CD14-positive monocyte (primary cell): ENCODE results near the gene KCTD16. TPM values are rescaled to one million over a fixed set of nuclear protein-coding genes. Genes with fewer than 3 reads are reported as not detected.

Source experiments
- DNase-seq, 3 donors: peaks; one replicate each; pipeline ENCODE4 v3.0.0-alpha.2; 2011 to 2022
- H2AFZ ChIP-seq: 2 replicates; pipeline ENCODE4 v1.6.0; 2012; ENCODE audit warnings: mild to moderate bottlenecking, low read depth, low read length, inconsistent platforms; ENCODE audit not compliant: insufficient read depth, poor library complexity, severe bottlenecking
- H3K27ac ChIP-seq, 2 donors: 1 replicate in 1 of 2; 2 replicates in 1 of 2; pipeline ENCODE4 v1.5.1; 2012 to 2013; ENCODE audit warnings: low read length in 2 of 2, control low read depth in 1 of 2, inconsistent platforms in 1 of 2, low read depth in 1 of 2, mild to moderate bottlenecking in 1 of 2
- H3K27me3 ChIP-seq, 2 donors: one replicate each; pipeline versions ENCODE4 v1.6.0 to v1.6.1; 2011 to 2013; ENCODE audit warnings: low read length in 2 of 2; ENCODE audit not compliant: control insufficient read depth in 2 of 2, insufficient read depth in 2 of 2
- H3K36me3 ChIP-seq, 2 donors: replicated peaks in 1 of 2; 1 replicate in 1 of 2; 2 replicates in 1 of 2; pipeline versions ENCODE4 v1.5.1 to v1.6.1; 2012 to 2013; ENCODE audit warnings: low read length in 2 of 2, control low read depth in 1 of 2, inconsistent platforms in 1 of 2, mild to moderate bottlenecking in 1 of 2; ENCODE audit not compliant: insufficient read depth in 2 of 2, control insufficient read depth in 1 of 2
- H3K4me1 ChIP-seq, 2 donors: 1 replicate in 1 of 2; 2 replicates in 1 of 2; pipeline versions ENCODE4 v1.5.1 to v1.6.1; 2012 to 2013; ENCODE audit warnings: low read length in 2 of 2, control low read depth in 1 of 2, inconsistent platforms in 1 of 2, mild to moderate bottlenecking in 1 of 2, moderate library complexity in 1 of 2; ENCODE audit not compliant: insufficient read depth in 2 of 2, control insufficient read depth in 1 of 2
- H3K4me2 ChIP-seq: replicated peaks from 2 replicates; pipeline ENCODE3; 2012; ENCODE audit warnings: low read length, moderate library complexity, mild to moderate bottlenecking; ENCODE audit not compliant: poor library complexity, severe bottlenecking; ENCODE audit errors: extremely low read depth
- H3K4me3 ChIP-seq, 3 experiments: fragments of 200-600 bp in 1 of 3; sonication (generic) in 1 of 3; replicated peaks in 1 of 3; 1 replicate in 2 of 3; 2 replicates in 1 of 3; pipeline ENCODE4 v1.5.1; 2011 to 2013; ENCODE audit warnings: low read length in 3 of 3, mild to moderate bottlenecking in 3 of 3, control low read depth in 2 of 3, low read depth in 2 of 3, inconsistent platforms in 1 of 3, moderate library complexity in 1 of 3
- H3K79me2 ChIP-seq: 2 replicates; pipeline ENCODE4 v1.6.0; 2012; ENCODE audit warnings: mild to moderate bottlenecking, control low read depth, inconsistent platforms, low read length, moderate library complexity; ENCODE audit not compliant: insufficient read depth
- H3K9ac ChIP-seq: 2 replicates; pipeline ENCODE4 v1.6.0; 2017; ENCODE audit warnings: low read length, mild to moderate bottlenecking; ENCODE audit not compliant: insufficient read depth, poor library complexity, severe bottlenecking
- H3K9me3 ChIP-seq, 2 donors: replicated peaks in 1 of 2; 1 replicate in 1 of 2; 2 replicates in 1 of 2; pipeline versions ENCODE4 v1.5.1 to v1.6.1; 2012 to 2013; ENCODE audit warnings: low read length in 2 of 2, control low read depth in 1 of 2; ENCODE audit not compliant: control insufficient read depth in 1 of 2, insufficient read depth in 1 of 2
- H4K20me1 ChIP-seq: 2 replicates; pipeline ENCODE4 v1.6.0; 2012; ENCODE audit warnings: mild to moderate bottlenecking, low read length, control low read depth, moderate library complexity; ENCODE audit not compliant: insufficient read depth
- H3K27ac Mint-ChIP-seq, 7 donors: one replicate each; pipeline ENCODE4 v1.8.0; 2020; ENCODE audit warnings: mild to moderate bottlenecking in 7 of 7, mixed read lengths in 7 of 7, moderate library complexity in 6 of 7, inconsistent platforms in 2 of 7
- H3K27me3 Mint-ChIP-seq, 3 donors: one replicate each; pipeline ENCODE4 v1.8.0; 2021 to 2022; ENCODE audit warnings: low read depth in 3 of 3, mild to moderate bottlenecking in 3 of 3, mixed read lengths in 3 of 3, moderate library complexity in 3 of 3, inconsistent platforms in 1 of 3
- H3K36me3 Mint-ChIP-seq, 2 donors: one replicate each; pipeline ENCODE4 v1.8.0; 2020; ENCODE audit warnings: mixed read lengths in 2 of 2, inconsistent platforms in 1 of 2, mild to moderate bottlenecking in 1 of 2
- H3K4me1 Mint-ChIP-seq: one replicate; pipeline ENCODE4 v1.8.0; 2020; ENCODE audit warnings: mild to moderate bottlenecking, mixed read lengths
- H3K4me3 Mint-ChIP-seq, 2 donors: one replicate each; pipeline ENCODE4 v1.8.0; 2020; ENCODE audit warnings: mild to moderate bottlenecking in 2 of 2, mixed read lengths in 2 of 2, moderate library complexity in 1 of 2
- H3K9me3 Mint-ChIP-seq, 7 donors: one replicate each; pipeline ENCODE4 v1.8.0; 2020 to 2022; ENCODE audit warnings: mixed read lengths in 7 of 7, mild to moderate bottlenecking in 6 of 7, moderate library complexity in 6 of 7, inconsistent platforms in 2 of 7
- CTCF ChIP-seq: fragments of 200-600 bp; IDR thresholded peaks from one replicate; pipeline ENCODE4 v1.8.0; 2022; ENCODE audit warnings: antibody characterized with exemption, mild to moderate bottlenecking
- WGBS: methylation state at CpG from one replicate; pipeline ENCODE4 v1.1.5; 2013; ENCODE audit warnings: missing lambda C conversion rate; ENCODE audit not compliant: insufficient coverage; 5-methylcytosine and 5-hydroxymethylcytosine counted together
- intact Hi-C, 2 donors: fragments of 100-400 bp; cut with micrococcal nuclease; formaldehyde crosslinking; loops; one replicate each; pipeline versions ENCODE4 v1.15.0 to v1.15.1; 2023
- polyA plus RNA-seq, 3 donors: library from polyadenylated mRNA; depleted of rRNA in 1 of 3; unstranded in 2 of 3; stranded (reverse) in 1 of 3; fragments of 300-500 nt in 2 of 3; fragments of >200 nt in 1 of 3; fragmentation: Illumina TruSeq in 2 of 3; gene quantifications; 1 replicate in 2 of 3; 2 replicates in 1 of 3; pipeline ENCODE4 v1.2.3, GENCODE V29; 2012 to 2021

KCTD16 gene
- polyA plus RNA-seq, 3 donors: not detected

- Mint-ChIP-seq H3K4me3 (no peak overlapping the region), H3K27ac (no peak overlapping the region), H3K4me1 (no peaks in the 10 kb centered on the region), H3K36me3 (no peaks in the 10 kb centered on the region), H3K9me3 (peaks cover 0 to 4% (median 0%) of the 10 kb centered on the region in 7 donors), H3K27me3 (peaks cover 0 to 5% (median 4%) of the 10 kb centered on the region in 3 donors)
- intact Hi-C loops: no loop called here
- Histone ChIP-seq H3K4me1 (no peaks in the 10 kb centered on the region), H4K20me1 (no peaks in the 10 kb centered on the region), H3K4me3 (no peak overlapping the region), H3K27ac (no peak overlapping the region), H2AFZ (no peak overlapping the region), H3K9me3 (no peaks in the 10 kb centered on the region), H3K27me3 (no peaks in the 10 kb centered on the region), H3K36me3 (no peaks in the 10 kb centered on the region), H3K4me2 (no peak overlapping the region), H3K79me2 (no peaks in the 10 kb centered on the region), H3K9ac (no peak overlapping the region)
- DNase-seq: no peak
- TF ChIP-seq CTCF: no peak
- WGBS: 68% methylated on average over 3 of the region's 4 CpGs
These were observed 181.7 kb downstream of the KCTD16 start for GRCh38 chr5:144352330-144352729.

DNA sequence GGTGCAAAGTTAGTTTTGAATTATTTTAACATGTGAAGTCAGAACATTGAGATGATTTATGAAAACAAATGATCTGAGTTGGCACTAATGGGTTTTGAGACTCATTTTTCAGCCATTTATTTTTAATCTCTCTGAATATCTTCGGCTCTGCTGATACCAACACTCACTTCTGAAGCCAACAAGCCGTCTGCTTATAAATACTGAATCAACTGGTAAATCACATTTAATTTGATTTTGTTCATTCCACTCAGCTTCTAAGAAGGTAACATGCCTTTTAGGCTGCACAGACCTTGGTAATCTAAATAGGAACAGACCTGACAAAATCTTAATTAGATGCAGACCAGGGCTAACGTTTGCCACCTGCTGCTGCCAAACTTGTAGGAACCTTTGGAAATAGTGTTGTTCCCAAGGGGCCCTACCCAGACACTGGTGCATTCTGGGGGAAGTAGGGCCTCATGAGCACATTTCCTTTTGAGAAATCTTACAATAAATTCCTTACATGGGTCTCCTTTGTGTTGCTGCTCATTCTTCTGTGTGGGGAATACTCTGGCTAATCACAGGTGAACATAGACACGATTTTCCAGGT, 182.2 kb downstream of the KCTD16 start:
- H3K79me2 ChIP-seq: no peaks in the 10 kb centered on the region
- Mint-ChIP-seq H3K4me3 (no peak overlapping the region), H3K4me1 (no peaks in the 10 kb centered on the region), H3K36me3 (no peaks in the 10 kb centered on the region), H3K9me3 (peaks cover 0 to 2% (median 0%) of the 10 kb centered on the region in 7 donors), H3K27me3 (peaks cover 0 to 5% (median 4%) of the 10 kb centered on the region in 3 donors), H3K27ac (no peak overlapping the region)
- H3K36me3 ChIP-seq: no peaks in the 10 kb centered on the region
- no peak overlapping the region for H3K4me3 ChIP-seq
- H3K27me3 ChIP-seq: no peaks in the 10 kb centered on the region
- no peak for DNase-seq
- H4K20me1 ChIP-seq: no peaks in the 10 kb centered on the region
- no peaks in the 10 kb centered on the region for H3K4me1 ChIP-seq
- 60% methylated on average over 3 of the region's 4 CpGs for WGBS
- no peaks in the 10 kb centered on the region for H3K9me3 ChIP-seq
- H3K9ac ChIP-seq: no peak overlapping the region
- intact Hi-C loops: no loop called here
- no peak overlapping the region for H3K4me2 ChIP-seq
- no peak overlapping the region for H2AFZ ChIP-seq
- TF ChIP-seq CTCF: no peak
- H3K27ac ChIP-seq: no peak overlapping the region
